Mucosa of stomach (tissue), 1 donor: ENCODE results near the gene TKTL2.
"Not testable (repeated sequence)": the region's sequence is repeated elsewhere in the genome, so short reads cannot be mapped to it uniquely, and the experiment has no call there.

Experiments
- H3K27me3 ChIP-seq: one replicate; pipeline ENCODE4 v1.7.0; 2013; ENCODE audit warnings: mild to moderate bottlenecking, low read length; ENCODE audit not compliant: control insufficient read depth, insufficient read depth
- H3K36me3 ChIP-seq: one replicate; pipeline ENCODE4 v1.7.0; 2013; ENCODE audit warnings: low read length; ENCODE audit not compliant: control insufficient read depth, insufficient read depth
- H3K4me1 ChIP-seq: one replicate; pipeline ENCODE4 v1.7.0; 2013; ENCODE audit warnings: mild to moderate bottlenecking, low read length; ENCODE audit not compliant: control insufficient read depth, insufficient read depth
- H3K4me3 ChIP-seq: one replicate; pipeline ENCODE4 v1.7.0; 2013; ENCODE audit warnings: low read length
- H3K9ac ChIP-seq: one replicate; pipeline ENCODE4 v1.7.0; 2013; ENCODE audit warnings: mild to moderate bottlenecking, low read length, moderate library complexity
- H3K9me3 ChIP-seq: one replicate; pipeline ENCODE4 v1.7.0; 2013; ENCODE audit warnings: mild to moderate bottlenecking, low read length, moderate library complexity; ENCODE audit not compliant: control insufficient read depth
- donor health status: Pancreatic carcinoma.

TKTL2 gene

DNA sequence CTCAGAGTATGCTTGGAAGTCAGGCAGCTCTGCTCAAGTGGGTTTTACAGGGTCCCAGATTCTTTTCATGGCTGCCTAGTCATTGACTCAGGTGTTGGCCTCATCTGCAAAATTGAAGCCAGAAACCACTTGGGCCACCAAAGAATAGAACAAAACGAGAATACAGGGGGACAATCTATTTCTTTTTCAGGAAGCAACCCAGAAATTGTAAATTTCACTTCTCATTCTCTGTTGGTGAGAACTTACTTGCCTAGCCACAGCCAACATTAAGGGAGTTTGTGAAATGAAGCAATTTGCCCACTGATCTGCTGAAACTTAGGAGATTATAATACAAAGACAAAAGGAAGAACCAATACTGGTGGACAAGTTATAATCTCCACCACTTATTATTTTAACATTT is 8.6 kb upstream of the TKTL2 start:
- no peak overlapping the region for H3K9ac ChIP-seq
- H3K4me3 ChIP-seq, result no peak overlapping the region
- H3K4me1 ChIP-seq, result no peaks in the 10 kb centered on the region
- no peaks in the 10 kb centered on the region for H3K36me3 ChIP-seq
- no peaks in the 10 kb centered on the region for H3K27me3 ChIP-seq
- no peaks in the 10 kb centered on the region for H3K9me3 ChIP-seq

DNA sequence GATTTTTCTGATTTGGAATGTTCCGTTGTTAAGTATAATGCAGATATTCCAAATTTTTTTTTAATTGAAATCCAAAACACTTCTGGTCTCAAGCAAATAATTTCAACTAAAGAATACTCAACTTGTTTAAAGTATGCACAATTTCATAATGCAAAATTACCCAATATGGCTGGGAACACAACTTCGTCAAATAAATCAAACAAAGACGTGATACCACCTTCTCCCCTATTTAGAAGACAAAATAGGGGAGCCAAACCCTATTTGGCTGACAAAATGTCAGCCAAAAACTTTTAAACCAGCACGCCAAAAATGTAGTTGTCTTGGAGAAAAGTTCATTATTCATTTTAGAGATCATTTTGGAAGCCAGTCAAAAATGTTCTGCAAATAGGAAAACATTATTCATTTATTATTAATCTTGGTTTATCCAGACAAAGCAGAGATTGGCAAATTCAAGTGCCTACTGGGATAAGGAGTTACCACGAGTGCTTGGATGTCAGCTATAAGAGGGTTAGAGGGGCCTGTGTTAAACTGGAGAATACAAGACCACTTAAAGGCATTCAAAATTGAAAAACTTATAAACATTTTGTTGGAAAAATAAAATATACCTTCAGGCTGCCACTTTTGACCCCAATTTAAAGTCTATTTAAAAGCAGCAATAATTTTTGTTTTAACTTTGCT is 3.3 kb upstream of the TKTL2 start:
- H3K4me3 ChIP-seq, result no peak overlapping the region
- H3K27me3 ChIP-seq, result no peaks in the 10 kb centered on the region
- H3K9ac ChIP-seq, result no peak overlapping the region
- no peaks in the 10 kb centered on the region for H3K36me3 ChIP-seq
- H3K4me1 ChIP-seq, result no peaks in the 10 kb centered on the region
- no peaks in the 10 kb centered on the region for H3K9me3 ChIP-seq

DNA sequence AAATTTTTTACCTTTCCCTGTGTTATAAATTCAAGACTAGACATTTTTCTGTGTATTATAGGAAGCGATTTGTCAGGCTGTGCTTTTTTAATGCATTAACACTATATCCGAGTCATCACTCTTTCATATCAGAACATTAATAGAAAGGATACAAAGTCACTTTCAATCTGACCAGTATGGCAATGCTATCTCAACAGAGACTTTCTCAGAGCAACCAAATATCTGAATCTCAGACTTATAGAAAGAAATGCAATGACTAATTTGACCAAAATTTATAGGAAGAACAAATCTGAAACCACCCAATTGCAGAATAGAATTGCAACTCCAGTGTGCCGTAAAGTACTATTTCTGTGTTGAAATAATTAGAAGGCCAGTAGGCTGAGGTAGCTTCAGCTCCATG is 473 bp upstream of the TKTL2 start:
- Histone ChIP-seq H3K4me3 (no peak overlapping the region), H3K36me3 (no peaks in the 10 kb centered on the region), H3K4me1 (no peaks in the 10 kb centered on the region), H3K9me3 (no peaks in the 10 kb centered on the region), H3K27me3 (no peaks in the 10 kb centered on the region), H3K9ac (no peak overlapping the region)

- H3K4me3 ChIP-seq, result no peak overlapping the region
- no peak overlapping the region for H3K9ac ChIP-seq
These were observed 424 bp downstream of the TKTL2 start for GRCh38 chr4:163473130-163473529.

GRCh38 chr4:163470391-163470790 is 3.2 kb downstream of the TKTL2 start:
- no peaks in the 10 kb centered on the region for H3K36me3 ChIP-seq
- no peaks in the 10 kb centered on the region for H3K4me1 ChIP-seq
- H3K9ac ChIP-seq, result no peak overlapping the region
- no peak overlapping the region for H3K4me3 ChIP-seq
- H3K27me3 ChIP-seq, result no peaks in the 10 kb centered on the region
- no peaks in the 10 kb centered on the region for H3K9me3 ChIP-seq

More at GRCh38 chr4:163473130-163473529, 424 bp downstream of the TKTL2 start:
- H3K36me3 ChIP-seq, result no peaks in the 10 kb centered on the region
- H3K4me1 ChIP-seq, result no peaks in the 10 kb centered on the region
- H3K27me3 ChIP-seq, result no peaks in the 10 kb centered on the region
- H3K9me3 ChIP-seq, result no peaks in the 10 kb centered on the region

- Histone ChIP-seq H3K4me3 (no peak overlapping the region), H3K36me3 (no peaks in the 10 kb centered on the region), H3K4me1 (no peaks in the 10 kb centered on the region), H3K9me3 (no peaks in the 10 kb centered on the region), H3K9ac (no peak overlapping the region), H3K27me3 (no peaks in the 10 kb centered on the region)
These were observed 6.3 kb downstream of the TKTL2 start for GRCh38 chr4:163467082-163467770.

DNA sequence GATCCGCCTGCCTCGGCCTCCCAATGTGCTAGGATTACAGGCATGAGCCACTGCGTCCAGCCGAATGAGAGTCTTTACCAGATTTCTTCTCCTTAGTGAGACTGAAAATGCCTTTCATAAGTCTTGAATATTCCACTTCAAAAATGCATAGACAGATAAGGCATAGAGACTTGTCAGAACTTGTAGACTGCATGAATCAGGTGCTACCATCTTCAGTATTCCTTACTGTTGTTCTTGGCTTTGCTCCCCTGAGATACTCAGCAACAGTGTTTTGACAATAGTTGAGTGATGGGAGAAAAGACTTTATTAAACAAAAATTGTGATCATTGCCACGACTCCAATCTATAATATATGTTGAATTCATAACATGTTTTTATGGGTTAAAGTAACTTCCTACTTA is 11.0 kb downstream of the TKTL2 start:
- H3K4me1 ChIP-seq, result no peaks in the 10 kb centered on the region
- H3K9ac ChIP-seq, result no peak overlapping the region
- H3K36me3 ChIP-seq, result no peaks in the 10 kb centered on the region
- no peaks in the 10 kb centered on the region for H3K27me3 ChIP-seq
- no peaks in the 10 kb centered on the region for H3K9me3 ChIP-seq
- no peak overlapping the region for H3K4me3 ChIP-seq

- no peaks in the 10 kb centered on the region for H3K27me3 ChIP-seq
- no peak overlapping the region for H3K4me3 ChIP-seq
- H3K4me1 ChIP-seq, result no peaks in the 10 kb centered on the region
- H3K9me3 ChIP-seq, result no peaks in the 10 kb centered on the region
- no peak overlapping the region for H3K9ac ChIP-seq
- no peaks in the 10 kb centered on the region for H3K36me3 ChIP-seq
These were observed 24.9 kb downstream of the TKTL2 start for GRCh38 chr4:163448540-163449203.

DNA sequence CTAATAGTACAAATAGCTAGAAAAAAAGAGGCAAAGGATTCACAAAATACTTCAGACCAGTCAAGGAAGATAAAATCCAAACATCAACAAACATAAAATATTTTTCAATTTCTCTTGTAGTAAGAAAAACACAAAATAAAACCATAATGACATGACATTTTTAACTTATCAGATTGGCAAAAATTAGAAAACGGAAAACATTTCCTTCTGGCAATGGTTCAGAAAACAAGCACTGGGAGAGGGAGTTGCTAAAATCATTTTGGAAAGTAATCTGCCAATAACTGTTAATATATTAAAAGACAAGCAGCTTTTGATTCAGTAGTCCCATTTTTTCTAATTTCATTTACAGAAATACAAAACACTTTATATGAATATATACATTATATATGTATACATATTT is 26.1 kb downstream of the TKTL2 start:
- no peaks in the 10 kb centered on the region for H3K9me3 ChIP-seq
- no peaks in the 10 kb centered on the region for H3K27me3 ChIP-seq

GRCh38 chr4:163447023-163447422 is 26.5 kb downstream of the TKTL2 start:
- H3K4me1 ChIP-seq, H3K9ac ChIP-seq, H3K36me3 ChIP-seq, H3K9me3 ChIP-seq, H3K27me3 ChIP-seq, H3K4me3 ChIP-seq: not testable (repeated sequence)

More for the DNA sequence above, 26.1 kb downstream of the TKTL2 start:
- no peaks in the 10 kb centered on the region for H3K36me3 ChIP-seq
- H3K4me1 ChIP-seq, result no peaks in the 10 kb centered on the region
- H3K4me3 ChIP-seq, result no peak overlapping the region
- H3K9ac ChIP-seq, result no peak overlapping the region

DNA sequence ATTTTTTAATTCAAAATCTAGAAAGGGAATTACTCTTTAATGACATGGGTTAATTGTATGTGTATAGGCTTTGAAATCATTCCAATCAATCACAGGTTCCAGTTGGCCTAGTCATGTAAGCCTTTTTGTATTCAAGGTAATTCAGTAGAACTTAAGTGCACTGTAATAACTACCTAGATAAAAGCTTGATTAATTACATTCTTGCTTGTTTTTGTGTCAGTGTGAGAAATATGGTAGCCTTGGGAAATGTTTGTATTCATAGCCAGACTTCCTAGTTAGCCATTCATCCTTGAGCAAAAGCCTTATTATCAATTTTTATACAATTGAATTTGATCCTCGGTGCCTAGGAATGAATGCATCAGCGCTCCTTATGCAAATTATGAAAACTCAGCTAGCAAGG is 33.5 kb downstream of the TKTL2 start:
- Histone ChIP-seq H3K9ac (no peak overlapping the region), H3K4me1 (no peaks in the 10 kb centered on the region), H3K9me3 (no peaks in the 10 kb centered on the region), H3K27me3 (no peaks in the 10 kb centered on the region), H3K36me3 (no peaks in the 10 kb centered on the region), H3K4me3 (no peak overlapping the region)
